Smooth muscle cell (in vitro differentiated cells): Measurements from ENCODE around the gene CMPK2. TPM values are rescaled to one million over a fixed set of nuclear protein-coding genes. Genes with fewer than 3 reads are reported as not detected.

Experiments used
- DNase-seq: peaks from one replicate; lab custom pipeline; 2025; ENCODE audit not compliant: unreplicated experiment; lab: John Stamatoyannopoulos, UW
- H2AFZ ChIP-seq: fragments of 200-600 bp; sonication (generic); 2 replicates; pipeline ENCODE4 v1.6.0; 2016; ENCODE audit warnings: antibody characterized with exemption, low read depth, mild to moderate bottlenecking
- H3F3A ChIP-seq: fragments of 200-600 bp; sonication (generic); 2 replicates; pipeline ENCODE4 v1.6.0; 2017; ENCODE audit warnings: antibody characterized with exemption, low read depth
- H3K27ac ChIP-seq: fragments of 200-600 bp; sonication (generic); 2 replicates; pipeline ENCODE4 v1.5.1; 2016; ENCODE audit warnings: low read depth, mild to moderate bottlenecking
- H3K27me3 ChIP-seq: fragments of 200-600 bp; sonication (generic); 2 replicates; pipeline ENCODE4 v1.6.1; 2016; ENCODE audit warnings: low read depth, mild to moderate bottlenecking
- H3K36me3 ChIP-seq: fragments of 200-600 bp; sonication (generic); 2 replicates; pipeline ENCODE4 v1.5.1; 2016; ENCODE audit warnings: low read depth
- H3K4me1 ChIP-seq: fragments of 200-600 bp; sonication (generic); 2 replicates; pipeline ENCODE4 v1.5.1; 2016; ENCODE audit warnings: low read depth
- H3K4me2 ChIP-seq: fragments of 200-600 bp; sonication (generic); 2 replicates; pipeline ENCODE4 v1.6.0; 2016; ENCODE audit warnings: mild to moderate bottlenecking
- H3K4me3 ChIP-seq: fragments of 200-600 bp; sonication (generic); 2 replicates; pipeline ENCODE4 v1.5.1; 2016; ENCODE audit warnings: mild to moderate bottlenecking
- H3K79me2 ChIP-seq: fragments of 200-600 bp; sonication (generic); 2 replicates; pipeline ENCODE4 v1.6.0; 2016; ENCODE audit warnings: low read depth, mild to moderate bottlenecking
- H3K9ac ChIP-seq: fragments of 200-600 bp; sonication (generic); 2 replicates; pipeline ENCODE4 v1.6.0; 2016; ENCODE audit warnings: low read depth
- H3K9me3 ChIP-seq: fragments of 200-600 bp; sonication (generic); replicated peaks from 2 replicates; pipeline ENCODE4 v1.5.1; 2016; ENCODE audit warnings: low read depth
- H4K20me1 ChIP-seq: fragments of 200-600 bp; sonication (generic); 2 replicates; pipeline ENCODE4 v1.6.0; 2016; ENCODE audit warnings: low read depth
- WGBS: methylation state at CpG from one replicate; pipeline ENCODE4 v1.1.7; 2016; ENCODE audit warnings: low lambda C conversion rate; 5-methylcytosine and 5-hydroxymethylcytosine counted together
- polyA plus RNA-seq: library from polyadenylated mRNA; unstranded; fragments of >200 nt; fragmentation: Nextera tagmentation; extraction: Ambion mirVana; gene quantifications from 2 replicates; pipeline ENCODE4 v1.2.1, GENCODE V29; 2016
- total RNA-seq: library from RNA; depleted of rRNA; stranded (reverse); fragments of >200 nt; gene quantifications from 2 replicates; pipeline ENCODE4 v1.2.3, GENCODE V29; 2014
- TF ChIP-seq, protein P1 (sequence below): fragments of 200-600 bp; sonication (generic); IDR thresholded peaks from 2 replicates; pipeline ENCODE4 v1.5.1; 2017; ENCODE audit warnings: borderline replicate concordance, mild to moderate bottlenecking, antibody characterized with exemption; ENCODE audit not compliant: insufficient read depth, poor library complexity, severe bottlenecking

The CMPK2 gene
- total and polyA plus RNA-seq, 2 experiments from 2014 or later = 0.19 to 0.31 TPM

DNA sequence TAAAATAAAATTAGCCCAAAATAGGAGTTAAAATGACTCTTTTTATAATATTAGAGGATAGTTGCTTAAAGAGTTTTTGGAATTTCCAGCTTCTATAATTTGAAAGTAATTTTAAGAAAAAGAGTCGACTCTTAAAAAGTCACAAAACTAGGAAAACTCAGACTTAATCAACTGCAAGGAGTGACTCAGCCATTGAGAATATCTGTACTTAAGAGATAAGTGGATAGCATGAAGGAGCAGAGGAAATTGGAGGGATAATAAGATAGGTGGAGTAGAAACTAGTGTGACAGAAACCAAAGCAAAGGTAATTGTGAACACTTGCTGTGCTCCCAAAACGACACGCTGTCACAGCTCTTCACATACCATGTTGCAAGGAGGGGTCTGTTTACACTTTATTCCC is 20.3 kb upstream of the CMPK2 start:
- Histone ChIP-seq H2AFZ (no peak overlapping the region), H3K36me3 (no peaks in the 10 kb centered on the region), H3K4me1 (no peaks in the 10 kb centered on the region), H3K9ac (no peak overlapping the region), H3K27ac (no peak overlapping the region), H3K4me3 (no peak overlapping the region), H3K9me3 (no peaks in the 10 kb centered on the region), H3K4me2 (no peak overlapping the region), H3F3A (no peaks in the 10 kb centered on the region), H4K20me1 (no peaks in the 10 kb centered on the region), H3K27me3 (no peaks in the 10 kb centered on the region), H3K79me2 (no peaks in the 10 kb centered on the region)
- TF ChIP-seq, protein P1, sequence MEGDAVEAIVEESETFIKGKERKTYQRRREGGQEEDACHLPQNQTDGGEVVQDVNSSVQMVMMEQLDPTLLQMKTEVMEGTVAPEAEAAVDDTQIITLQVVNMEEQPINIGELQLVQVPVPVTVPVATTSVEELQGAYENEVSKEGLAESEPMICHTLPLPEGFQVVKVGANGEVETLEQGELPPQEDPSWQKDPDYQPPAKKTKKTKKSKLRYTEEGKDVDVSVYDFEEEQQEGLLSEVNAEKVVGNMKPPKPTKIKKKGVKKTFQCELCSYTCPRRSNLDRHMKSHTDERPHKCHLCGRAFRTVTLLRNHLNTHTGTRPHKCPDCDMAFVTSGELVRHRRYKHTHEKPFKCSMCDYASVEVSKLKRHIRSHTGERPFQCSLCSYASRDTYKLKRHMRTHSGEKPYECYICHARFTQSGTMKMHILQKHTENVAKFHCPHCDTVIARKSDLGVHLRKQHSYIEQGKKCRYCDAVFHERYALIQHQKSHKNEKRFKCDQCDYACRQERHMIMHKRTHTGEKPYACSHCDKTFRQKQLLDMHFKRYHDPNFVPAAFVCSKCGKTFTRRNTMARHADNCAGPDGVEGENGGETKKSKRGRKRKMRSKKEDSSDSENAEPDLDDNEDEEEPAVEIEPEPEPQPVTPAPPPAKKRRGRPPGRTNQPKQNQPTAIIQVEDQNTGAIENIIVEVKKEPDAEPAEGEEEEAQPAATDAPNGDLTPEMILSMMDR = no peak
- WGBS = 67% methylated on average over 3 of the region's 3 CpGs
- DNase-seq = no peak

DNA sequence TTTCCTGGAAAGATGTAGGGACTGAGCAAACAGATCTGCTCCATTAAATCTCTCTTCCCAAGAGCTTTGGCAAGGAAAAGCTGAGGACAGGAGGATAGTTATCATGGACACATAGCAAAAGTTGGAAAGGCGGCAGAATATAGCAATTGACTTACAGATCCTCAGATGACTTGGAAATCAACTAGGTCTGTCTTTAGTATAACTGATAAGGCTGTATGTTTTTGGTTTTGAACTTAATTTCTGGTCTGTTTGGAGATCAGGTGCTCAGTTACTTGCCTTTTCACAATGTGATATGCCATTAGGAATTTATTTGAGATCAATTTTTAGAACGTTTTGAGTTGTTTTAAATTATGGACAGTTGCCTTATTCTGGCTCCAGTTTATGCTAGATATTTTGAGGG is 19.8 kb upstream of the CMPK2 start:
- TF ChIP-seq, protein P1 = no peak
- Histone ChIP-seq H4K20me1 (no peaks in the 10 kb centered on the region), H3F3A (no peaks in the 10 kb centered on the region), H3K4me3 (no peak overlapping the region), H3K79me2 (no peaks in the 10 kb centered on the region), H3K36me3 (no peaks in the 10 kb centered on the region), H2AFZ (no peak overlapping the region), H3K9ac (no peak overlapping the region), H3K27ac (no peak overlapping the region), H3K9me3 (no peaks in the 10 kb centered on the region), H3K4me1 (no peaks in the 10 kb centered on the region), H3K27me3 (no peaks in the 10 kb centered on the region), H3K4me2 (no peak overlapping the region)
- WGBS = 77% methylated on average over 2 of the region's 2 CpGs
- no peak for DNase-seq

DNA sequence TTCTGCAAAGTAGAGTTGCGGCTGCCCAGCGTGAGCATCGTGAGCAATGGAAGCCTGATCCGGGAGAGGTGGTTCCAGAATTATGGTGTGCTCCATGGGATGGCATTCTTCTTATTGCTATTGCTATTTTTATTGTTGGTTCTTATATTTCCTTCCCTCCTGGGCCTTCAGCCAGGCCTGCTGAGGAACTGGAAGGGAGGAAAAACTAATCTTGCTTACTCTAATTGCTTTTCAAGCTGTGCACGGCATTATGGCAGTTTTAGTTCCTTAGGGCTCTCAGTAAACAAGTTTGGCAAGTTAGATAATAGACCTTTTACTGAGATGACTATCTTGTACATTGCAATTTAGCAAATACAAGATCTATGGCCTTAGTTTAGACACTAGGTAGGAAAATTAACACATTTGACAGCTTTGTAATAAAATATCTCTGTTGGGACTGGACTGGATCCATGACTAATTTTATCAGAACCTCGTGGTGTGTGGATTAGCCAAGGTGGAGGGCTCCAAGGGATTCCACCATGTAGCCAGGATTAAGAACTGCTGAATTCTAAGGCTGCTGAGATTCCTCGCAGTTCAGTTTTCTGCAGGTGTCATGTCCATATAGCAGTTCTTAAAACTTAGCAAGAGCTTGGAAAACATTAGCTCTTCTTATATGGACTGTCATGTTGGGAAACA is 17.9 kb upstream of the CMPK2 start:
- Histone ChIP-seq H4K20me1 (no peaks in the 10 kb centered on the region), H3K36me3 (no peaks in the 10 kb centered on the region), H3K4me2 (no peak overlapping the region), H3F3A (no peaks in the 10 kb centered on the region), H3K4me3 (no peak overlapping the region), H2AFZ (no peak overlapping the region), H3K9ac (no peak overlapping the region), H3K27ac (no peak overlapping the region), H3K4me1 (no peaks in the 10 kb centered on the region), H3K9me3 (no peaks in the 10 kb centered on the region), H3K79me2 (no peaks in the 10 kb centered on the region), H3K27me3 (no peaks in the 10 kb centered on the region)
- DNase-seq = no peak
- 75% methylated on average over 7 of the region's 7 CpGs for WGBS
- TF ChIP-seq, protein P1 = no peak

DNA sequence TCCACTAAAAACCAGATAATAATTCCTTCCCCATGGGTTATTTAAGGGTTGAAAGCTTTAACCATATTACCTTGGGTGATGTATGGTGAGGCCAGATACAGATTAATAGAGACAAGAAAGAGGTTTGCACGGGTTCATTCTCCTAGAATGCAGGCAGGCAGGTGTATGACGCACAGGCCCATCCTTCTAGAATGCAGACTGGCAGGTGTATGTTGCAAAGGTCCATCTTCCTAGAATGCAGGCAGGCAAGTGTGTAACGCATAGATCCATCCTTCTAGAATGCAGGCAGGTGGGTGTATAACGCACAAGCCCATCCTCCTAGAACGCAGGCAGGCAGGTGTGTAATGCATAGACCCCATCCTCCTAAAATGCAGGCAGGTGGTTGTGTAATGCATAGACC is 15.8 kb upstream of the CMPK2 start:
- no peaks in the 10 kb centered on the region for H3K9me3 ChIP-seq
- no peak overlapping the region for H3K4me3 ChIP-seq
- H3F3A ChIP-seq = no peaks in the 10 kb centered on the region
- no peaks in the 10 kb centered on the region for H3K36me3 ChIP-seq
- WGBS = 77% methylated on average over 5 of the region's 5 CpGs
- TF ChIP-seq, protein P1 = no peak
- H3K27me3 ChIP-seq = no peaks in the 10 kb centered on the region
- no peak overlapping the region for H3K9ac ChIP-seq
- no peak for DNase-seq
- H4K20me1 ChIP-seq = no peaks in the 10 kb centered on the region
- no peak overlapping the region for H3K27ac ChIP-seq
- no peak overlapping the region for H3K4me2 ChIP-seq
- H3K79me2 ChIP-seq = no peaks in the 10 kb centered on the region
- H2AFZ ChIP-seq = no peak overlapping the region
- H3K4me1 ChIP-seq = no peaks in the 10 kb centered on the region
